ENCODE measurements around the gene SP8. TPM values are rescaled to one million over a fixed set of nuclear protein-coding genes. Genes with fewer than 3 reads are reported as not detected.

Gene SP8
- polyA plus RNA-seq, 3 donors, result not detected

DNA sequence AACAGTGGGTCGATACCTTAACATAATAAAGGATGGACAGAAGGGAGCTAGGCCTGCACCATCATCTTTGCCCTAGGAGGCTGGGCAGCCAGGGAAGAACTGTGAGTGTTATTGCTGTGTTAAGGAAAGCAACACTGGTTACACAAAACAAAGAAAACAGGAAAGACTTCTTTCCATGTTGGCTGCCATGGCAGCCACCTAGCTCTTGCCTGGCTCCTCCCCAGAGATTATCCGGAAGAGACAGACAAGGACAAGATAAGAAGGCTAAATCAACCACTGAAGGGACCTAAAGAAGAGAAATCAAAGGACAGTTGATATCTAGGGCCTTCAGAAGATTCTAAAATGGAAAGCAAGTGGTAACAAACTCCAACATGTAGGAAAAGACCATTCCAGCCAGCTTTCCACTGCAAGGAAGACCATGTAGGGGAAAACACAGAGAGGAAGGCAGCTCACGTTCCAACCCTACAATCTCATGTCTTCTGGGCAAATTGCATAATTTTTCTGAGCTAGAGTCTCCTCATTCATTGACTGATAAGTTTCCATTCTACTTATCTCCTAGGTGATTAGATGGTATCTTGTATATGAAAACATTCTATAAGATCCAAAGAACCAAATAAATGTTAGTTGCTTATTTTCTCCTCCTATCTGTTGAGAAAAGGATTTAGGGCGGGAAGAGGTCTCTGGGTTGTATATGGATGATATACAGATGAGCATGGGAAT lies 51.2 kb downstream of the SP8 start:
- no peak overlapping the region for H3K27ac Mint-ChIP-seq
- no peak overlapping the region for H3K4me3 Mint-ChIP-seq
- H3K27ac ChIP-seq (ENCODE audit: low read depth in 1 of 2, low read length in 2 of 2), result no peak overlapping the region
- H2AFZ ChIP-seq (ENCODE audit: insufficient read depth, low read depth, low read length, poor library complexity, severe bottlenecking), result no peak overlapping the region
- intact Hi-C loops (cut with micrococcal nuclease), result no loop called here
- no peaks in the 10 kb centered on the region for H3K79me2 ChIP-seq (ENCODE audit: insufficient read depth, low read length)
- no peak overlapping the region for H3K4me3 ChIP-seq (replicated peaks in 1 of 3; ENCODE audit: low read depth in 2 of 3, low read length in 3 of 3)
- no peaks in the 10 kb centered on the region for H3K27me3 ChIP-seq (ENCODE audit: control insufficient read depth in 2 of 2, insufficient read depth in 2 of 2, low read length in 2 of 2)
- no peaks in the 10 kb centered on the region for H3K36me3 ChIP-seq (replicated peaks in 1 of 2; ENCODE audit: control insufficient read depth in 1 of 2, insufficient read depth in 2 of 2, low read length in 2 of 2)
- H3K9me3 ChIP-seq (replicated peaks in 1 of 2; ENCODE audit: control insufficient read depth in 1 of 2, insufficient read depth in 1 of 2, low read length in 2 of 2), result no peaks in the 10 kb centered on the region
- H3K27me3 Mint-ChIP-seq (ENCODE audit: low read depth in 3 of 3), result peaks cover 0 to 5% (median 1%) of the 10 kb centered on the region in 3 donors
- no peaks in the 10 kb centered on the region for H4K20me1 ChIP-seq (ENCODE audit: insufficient read depth, low read length)
- H3K4me2 ChIP-seq (replicated peaks; ENCODE audit: extremely low read depth, low read length, poor library complexity, severe bottlenecking), result no peak overlapping the region
- H3K36me3 Mint-ChIP-seq, result no peaks in the 10 kb centered on the region
- no peaks in the 10 kb centered on the region for H3K4me1 ChIP-seq (ENCODE audit: control insufficient read depth in 1 of 2, insufficient read depth in 2 of 2, low read length in 2 of 2)
- no peak for TF ChIP-seq CTCF (IDR thresholded peaks at IDR 0.05)
- H3K4me1 Mint-ChIP-seq, result no peaks in the 10 kb centered on the region
- no peak overlapping the region for H3K9ac ChIP-seq (ENCODE audit: insufficient read depth, low read length, poor library complexity, severe bottlenecking)
- WGBS (ENCODE audit: insufficient coverage), result no CpG with 5 or more reads among the region's 4 CpGs
- H3K9me3 Mint-ChIP-seq, result peaks cover 0 to 6% (median 1%) of the 10 kb centered on the region in 7 donors
- no peak for DNase-seq

Other genes starting within 250 kb of the SP8 start
- not detected for gene ABCB5, start 171.2 kb downstream of the SP8 start, polyA plus RNA-seq